NCI-H2107 treated with DMSO at 0.1 percent for 48 hours (cell line): ENCODE results near the gene EMP2.

Source experiments
- DNase-seq: peaks from one replicate; lab custom pipeline; 2025; ENCODE audit not compliant: unreplicated experiment; lab: John Stamatoyannopoulos, UW

The EMP2 gene

DNA sequence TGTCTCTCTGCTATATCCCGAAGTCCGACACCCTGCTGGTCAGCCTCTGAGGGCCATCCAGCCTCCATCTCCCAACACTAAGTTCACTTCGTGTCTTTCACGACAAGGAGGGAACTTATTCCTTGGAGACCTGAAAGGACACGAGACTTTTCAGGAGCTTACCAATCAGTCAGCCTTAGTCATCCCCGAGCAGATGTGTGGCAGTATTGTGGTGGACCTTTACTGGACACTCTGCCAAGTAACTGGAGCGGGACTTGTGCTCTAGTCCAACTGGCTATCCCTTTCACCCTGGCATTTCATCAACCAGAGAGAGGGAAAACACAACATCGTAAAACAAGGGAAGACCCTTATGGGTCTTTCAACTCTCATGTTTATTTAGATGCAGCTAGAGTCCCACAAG is 87.1 kb downstream of the EMP2 start:
- DNase-seq = no peak

DNA sequence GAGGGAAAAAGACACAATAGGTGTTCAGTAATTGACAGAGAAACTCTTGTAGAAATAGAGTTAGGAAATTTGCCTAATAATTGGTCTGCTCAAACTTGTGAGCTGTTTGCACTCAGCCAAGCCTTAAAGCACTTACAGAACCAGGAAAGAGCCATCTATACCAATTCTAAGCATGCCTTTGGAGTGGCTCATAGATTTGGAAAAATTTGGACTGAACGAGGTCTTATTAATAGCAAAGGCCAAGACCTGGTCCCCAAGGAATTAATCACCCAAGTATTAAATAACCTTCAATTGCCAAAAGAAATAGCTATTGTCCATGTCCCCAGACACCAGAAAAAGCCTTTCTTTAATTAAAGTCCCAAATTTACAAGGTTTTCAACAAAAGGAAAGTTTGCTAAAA is 90.3 kb downstream of the EMP2 start:
- DNase-seq = no peak

DNA sequence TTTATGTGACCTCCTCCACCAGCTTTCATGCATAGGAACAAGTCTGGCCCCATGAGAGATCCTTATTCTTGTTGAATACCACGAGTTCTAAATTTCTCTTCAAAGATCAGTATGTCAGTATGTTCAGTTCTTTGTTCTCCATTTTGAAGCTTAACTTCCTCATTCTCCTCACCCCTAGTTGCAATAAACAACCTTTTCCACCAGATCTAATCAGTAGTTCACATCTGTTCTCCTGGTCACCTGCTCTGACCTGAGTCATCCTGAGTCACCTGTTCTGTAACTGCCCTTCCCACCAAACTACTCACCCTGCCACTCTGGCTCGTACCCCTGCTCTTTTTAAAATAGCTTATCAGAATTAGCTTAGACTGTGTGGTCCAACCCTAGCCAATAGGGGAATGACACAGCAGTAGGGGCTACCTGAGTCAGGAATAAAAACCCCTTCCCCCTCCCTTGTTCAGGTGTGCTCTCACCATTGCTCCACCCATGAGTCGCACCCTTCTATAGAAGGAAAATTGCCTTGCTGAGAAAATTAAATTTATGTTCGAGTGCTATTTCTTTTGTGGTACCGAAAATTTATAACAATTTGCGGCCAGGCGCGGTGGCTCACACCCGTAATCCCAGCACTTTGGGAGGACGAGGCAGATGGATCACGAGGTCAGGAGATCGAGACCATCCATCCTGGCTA is 94.6 kb downstream of the EMP2 start:
- DNase-seq = no peak

DNA sequence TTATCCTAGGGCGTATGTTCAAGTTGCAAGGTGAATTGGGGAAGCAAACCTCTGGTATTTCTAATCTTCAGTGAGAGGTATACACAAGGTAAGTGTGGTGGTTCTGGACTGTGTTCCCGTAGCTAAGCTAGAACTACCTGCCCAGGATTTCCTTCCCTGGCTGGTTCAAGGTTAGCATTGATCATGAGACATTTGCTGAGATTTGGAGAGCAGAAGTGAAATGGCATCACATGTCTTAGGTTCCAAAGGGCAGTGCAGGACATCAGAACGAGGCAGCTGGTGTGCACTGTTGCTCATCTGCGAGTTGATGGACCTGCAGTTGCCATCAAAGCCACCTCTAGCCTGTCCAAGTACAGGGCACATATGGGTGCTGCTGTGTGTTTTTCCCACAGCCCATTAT is 95.2 kb downstream of the EMP2 start:
- DNase-seq = no peak

DNA sequence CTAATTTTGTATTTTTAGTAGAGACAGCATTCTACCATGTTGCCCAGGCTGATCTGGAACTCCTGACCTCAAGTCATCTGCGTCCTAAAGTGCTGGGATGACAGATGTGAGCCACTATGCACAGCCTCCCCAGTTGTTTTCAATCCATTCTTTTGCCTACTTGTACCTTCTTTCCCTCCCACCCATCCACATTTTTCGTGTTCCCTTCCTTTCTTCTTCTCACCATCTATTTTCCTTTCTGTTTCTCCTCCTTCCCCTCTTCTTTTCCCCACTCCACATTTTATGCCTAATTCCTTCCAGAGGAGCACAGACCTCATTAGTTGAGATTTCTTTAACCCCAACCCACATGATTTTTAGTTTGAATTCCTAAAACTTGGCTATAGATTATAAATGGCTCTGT is 100.2 kb downstream of the EMP2 start:
- no peak for DNase-seq
